NT2/D1 (cell line): ENCODE results near the gene KCND3.

Source experiments
- SUZ12 ChIP-seq: IDR thresholded peaks from 2 replicates; pipeline ENCODE4 v1.6.1; 2011; ENCODE audit not compliant: insufficient read length, insufficient read depth; ENCODE audit errors: extremely low read depth
- YY1 ChIP-seq: IDR thresholded peaks from 2 replicates; pipeline ENCODE4 v1.6.1; 2011; ENCODE audit not compliant: insufficient read length, insufficient read depth
- ZNF274 ChIP-seq: IDR thresholded peaks from 2 replicates; pipeline ENCODE4 v1.6.1; 2011; ENCODE audit warnings: mild to moderate bottlenecking, low read depth, low read length

DNA sequence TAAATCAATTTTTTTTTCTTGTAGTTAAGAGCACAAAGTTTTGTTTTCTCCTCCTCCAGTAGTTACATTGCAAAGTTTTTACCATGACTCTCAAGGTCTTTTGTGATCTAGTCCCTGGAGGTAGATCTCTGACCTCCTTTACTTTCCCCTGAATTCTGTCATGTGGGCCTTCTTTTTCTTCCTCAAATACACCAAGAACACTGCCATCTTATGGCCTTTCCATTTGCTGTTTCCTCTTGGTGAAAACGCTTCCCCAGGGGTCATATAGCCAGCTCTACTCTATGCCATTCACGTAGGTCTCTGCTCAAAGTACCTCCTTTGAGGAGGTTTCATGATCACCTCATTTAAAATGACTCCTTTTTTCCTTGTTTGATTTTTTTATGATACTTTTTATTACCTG is 231.1 kb downstream of the KCND3 start:
- TF ChIP-seq YY1: no peak
- no peak for TF ChIP-seq SUZ12
- TF ChIP-seq ZNF274: no peak
